ENCODE data around the gene MRPL34.

The MRPL34 gene

GRCh38 chr19:17311455-17312188, 6.0 kb downstream of the MRPL34 start:
- no peaks in the 10 kb centered on the region for H3K9me3 ChIP-seq (ENCODE audit: control insufficient read depth, insufficient read depth, low read length)
- no peaks in the 10 kb centered on the region for H3K27me3 ChIP-seq (ENCODE audit: control insufficient read depth, insufficient read depth, low read length)
- no peak overlapping the region for H3K27ac ChIP-seq (ENCODE audit: low read length)
- no peak overlapping the region for H3K4me3 ChIP-seq (ENCODE audit: low read length)
- no peak for DNase-seq (ENCODE audit: low read depth, low spot score)
- peaks cover 2% of the 10 kb centered on the region for H3K4me1 ChIP-seq (ENCODE audit: control insufficient read depth, insufficient read depth, low read length)
- peaks cover 17% of the 10 kb centered on the region for H3K36me3 ChIP-seq (ENCODE audit: control insufficient read depth, insufficient read depth, low read length)
- no CpG with 5 or more reads among the region's 11 CpGs for WGBS (ENCODE audit: insufficient coverage, insufficient read length)

GRCh38 chr19:17312189-17313113, 6.8 kb downstream of the MRPL34 start:
- H3K27ac ChIP-seq (ENCODE audit: low read length) = no peak overlapping the region
- no CpG with 5 or more reads among the region's 20 CpGs for WGBS (ENCODE audit: insufficient coverage, insufficient read length)
- DNase-seq (ENCODE audit: low read depth, low spot score) = no peak
- H3K36me3 ChIP-seq (ENCODE audit: control insufficient read depth, insufficient read depth, low read length) = peaks cover 17% of the 10 kb centered on the region
- H3K9me3 ChIP-seq (ENCODE audit: control insufficient read depth, insufficient read depth, low read length) = no peaks in the 10 kb centered on the region
- no peak overlapping the region for H3K4me3 ChIP-seq (ENCODE audit: low read length)
- peaks cover 2% of the 10 kb centered on the region for H3K4me1 ChIP-seq (ENCODE audit: control insufficient read depth, insufficient read depth, low read length)
- no peaks in the 10 kb centered on the region for H3K27me3 ChIP-seq (ENCODE audit: control insufficient read depth, insufficient read depth, low read length)

GRCh38 chr19:17314007-17314593, 8.4 kb downstream of the MRPL34 start:
- Histone ChIP-seq H3K27ac (ENCODE audit: low read length) (no peak overlapping the region), H3K27me3 (ENCODE audit: control insufficient read depth, insufficient read depth, low read length) (no peaks in the 10 kb centered on the region), H3K9me3 (ENCODE audit: control insufficient read depth, insufficient read depth, low read length) (no peaks in the 10 kb centered on the region), H3K4me3 (ENCODE audit: low read length) (no peak overlapping the region), H3K4me1 (ENCODE audit: control insufficient read depth, insufficient read depth, low read length) (peaks cover 2% of the 10 kb centered on the region), H3K36me3 (ENCODE audit: control insufficient read depth, insufficient read depth, low read length) (peaks cover 20% of the 10 kb centered on the region)
- DNase-seq (ENCODE audit: low read depth, low spot score) = no peak
- WGBS (ENCODE audit: insufficient coverage, insufficient read length) = no CpG with 5 or more reads among the region's 19 CpGs

DNA sequence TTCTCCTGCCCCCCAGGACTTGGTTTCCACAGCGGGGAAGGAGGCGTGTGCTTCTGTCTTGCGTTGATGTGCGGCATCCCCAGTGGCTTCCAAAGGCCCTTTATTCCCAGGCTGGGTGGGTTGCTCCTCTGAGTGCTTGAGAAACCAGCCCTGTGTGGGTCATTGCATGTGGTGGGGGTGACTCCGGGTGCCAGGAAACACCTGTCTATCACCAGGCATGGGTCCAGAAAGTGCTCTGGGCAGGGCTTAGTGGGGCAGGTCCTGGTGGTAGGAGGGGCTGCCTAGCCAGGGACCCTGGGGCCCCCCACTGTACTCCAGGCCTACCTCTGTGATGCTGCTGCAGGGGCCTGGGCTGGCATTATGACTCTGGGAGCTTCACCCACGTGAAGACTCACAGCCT, 13.3 kb downstream of the MRPL34 start:
- Histone ChIP-seq H3K36me3 (ENCODE audit: control insufficient read depth, insufficient read depth, low read length) (peaks cover 31% of the 10 kb centered on the region), H3K9me3 (ENCODE audit: control insufficient read depth, insufficient read depth, low read length) (no peaks in the 10 kb centered on the region), H3K27ac (ENCODE audit: low read length) (no peak overlapping the region), H3K27me3 (ENCODE audit: control insufficient read depth, insufficient read depth, low read length) (no peaks in the 10 kb centered on the region), H3K4me1 (ENCODE audit: control insufficient read depth, insufficient read depth, low read length) (no peaks in the 10 kb centered on the region), H3K4me3 (ENCODE audit: low read length) (no peak overlapping the region)
- no CpG with 5 or more reads among the region's 6 CpGs for WGBS (ENCODE audit: insufficient coverage, insufficient read length)
- DNase-seq (ENCODE audit: low read depth, low spot score) = no peak

DNA sequence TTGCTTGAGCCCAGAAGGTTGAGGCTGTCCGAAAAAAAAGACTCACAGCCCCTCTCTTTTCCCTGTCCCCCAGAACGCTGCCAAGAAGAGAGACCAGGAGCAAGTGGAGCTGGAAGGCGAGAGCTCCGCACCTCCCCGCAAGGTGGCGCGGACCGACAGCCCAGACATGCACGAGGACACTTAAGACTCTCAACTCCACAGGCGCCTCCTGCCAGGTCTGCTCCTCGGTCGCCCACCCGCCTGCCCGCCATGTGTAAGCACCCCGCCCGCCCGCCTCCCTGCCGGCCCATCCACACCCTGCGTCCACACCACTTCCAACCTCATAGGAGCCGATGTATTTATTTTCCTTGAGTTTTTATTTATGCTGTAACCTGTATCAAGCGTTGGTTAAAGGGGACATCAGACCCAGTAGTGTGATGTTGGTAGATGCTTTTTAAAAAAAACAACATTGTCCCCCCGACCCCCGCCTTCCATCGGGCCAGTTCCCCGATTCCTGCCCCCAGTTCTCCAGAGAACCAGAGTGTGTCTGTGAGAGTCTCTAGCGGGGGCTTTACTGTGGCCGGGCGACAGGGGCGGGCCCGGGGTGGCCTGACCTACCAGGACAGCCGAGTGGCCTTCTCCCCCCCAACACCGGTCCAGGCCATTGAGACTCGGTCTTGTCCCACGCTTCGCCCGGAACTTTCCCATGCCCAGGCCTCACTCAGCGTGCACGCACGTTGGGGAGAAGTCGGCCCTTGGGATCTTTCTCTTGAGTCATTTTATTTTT, 14.0 kb downstream of the MRPL34 start:
- DNase-seq (ENCODE audit: low read depth, low spot score) = no peak
- H3K4me1 ChIP-seq (ENCODE audit: control insufficient read depth, insufficient read depth, low read length) = no peaks in the 10 kb centered on the region
- H3K27me3 ChIP-seq (ENCODE audit: control insufficient read depth, insufficient read depth, low read length) = no peaks in the 10 kb centered on the region
- H3K4me3 ChIP-seq (ENCODE audit: low read length) = no peak overlapping the region
- H3K36me3 ChIP-seq (ENCODE audit: control insufficient read depth, insufficient read depth, low read length) = peaks cover 25% of the 10 kb centered on the region
- no peak overlapping the region for H3K27ac ChIP-seq (ENCODE audit: low read length)
- WGBS (ENCODE audit: insufficient coverage, insufficient read length) = no CpG with 5 or more reads among the region's 40 CpGs
- H3K9me3 ChIP-seq (ENCODE audit: control insufficient read depth, insufficient read depth, low read length) = no peaks in the 10 kb centered on the region

DNA sequence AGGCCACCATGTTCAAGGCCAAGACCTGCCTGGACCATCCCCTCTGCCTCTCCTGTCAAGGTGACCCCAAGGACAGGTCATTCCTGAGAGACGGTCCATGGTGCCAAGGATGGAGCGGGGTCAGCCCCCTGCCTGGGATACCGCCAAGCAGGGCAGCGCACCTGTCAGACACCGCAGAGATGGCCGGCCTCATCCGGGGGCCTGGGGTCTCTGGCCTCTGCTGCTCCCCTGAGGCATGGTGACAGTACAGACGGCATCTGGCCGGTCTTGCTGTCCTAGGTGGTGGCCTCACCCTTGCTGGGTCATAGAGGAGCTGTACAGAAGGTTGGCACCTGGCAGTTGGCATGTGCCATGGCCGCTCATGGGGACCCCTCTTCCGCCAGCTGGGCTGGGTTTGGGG, 14.8 kb downstream of the MRPL34 start:
- no peak overlapping the region for H3K27ac ChIP-seq (ENCODE audit: low read length)
- no CpG with 5 or more reads among the region's 11 CpGs for WGBS (ENCODE audit: insufficient coverage, insufficient read length)

DNA sequence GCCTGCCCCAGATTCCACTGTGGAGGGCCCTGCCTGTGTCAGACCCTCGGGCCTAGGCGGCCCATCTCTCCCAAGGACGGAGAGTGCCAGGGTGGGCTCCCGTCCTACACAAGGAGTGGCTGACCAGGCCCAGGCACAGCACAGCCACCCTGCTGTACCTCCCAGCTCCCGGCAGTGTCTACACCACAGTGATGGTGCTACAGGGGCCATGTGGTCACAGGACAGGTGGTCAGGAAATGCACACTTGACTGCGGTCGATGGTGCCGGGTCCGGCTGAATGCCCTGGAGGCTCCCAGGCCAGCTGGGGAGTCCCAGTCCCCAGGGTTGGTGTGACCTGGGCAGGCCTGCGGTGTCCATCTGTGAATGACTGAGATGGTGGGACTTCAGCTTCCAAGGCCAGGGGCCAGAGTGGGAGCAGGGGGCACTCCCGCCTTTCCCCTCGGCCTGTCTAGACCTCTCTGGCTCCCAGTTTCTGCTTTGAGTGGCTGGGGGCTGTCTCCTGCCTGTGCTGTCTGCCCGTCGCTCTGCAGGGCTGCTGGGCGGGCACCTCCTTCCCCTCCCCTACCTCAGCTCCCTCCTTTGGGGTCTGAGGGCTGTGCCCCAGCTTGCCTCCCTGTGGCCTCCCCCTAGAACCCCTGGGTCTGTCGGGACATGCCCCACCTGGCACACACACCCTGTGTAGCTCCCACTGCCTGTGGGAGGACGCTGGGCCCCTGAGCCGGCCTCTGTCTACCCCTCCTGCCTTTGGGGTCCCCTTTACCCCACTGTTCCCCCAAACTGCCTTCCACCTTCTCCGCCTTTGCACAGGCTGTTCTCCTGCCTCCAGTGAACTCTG, 16.2 kb downstream of the MRPL34 start:
- H3K4me1 ChIP-seq (ENCODE audit: control insufficient read depth, insufficient read depth, low read length) = peaks cover 3% of the 10 kb centered on the region; the same call in 1 of the 2 replicates
- WGBS (ENCODE audit: insufficient coverage, insufficient read length) = no CpG with 5 or more reads among the region's 19 CpGs
- peaks cover 19% of the 10 kb centered on the region for H3K36me3 ChIP-seq (ENCODE audit: control insufficient read depth, insufficient read depth, low read length)

More for the DNA sequence above, 14.8 kb downstream of the MRPL34 start:
- H3K4me3 ChIP-seq (ENCODE audit: low read length) = no peak overlapping the region
- no peaks in the 10 kb centered on the region for H3K27me3 ChIP-seq (ENCODE audit: control insufficient read depth, insufficient read depth, low read length)
- H3K9me3 ChIP-seq (ENCODE audit: control insufficient read depth, insufficient read depth, low read length) = no peaks in the 10 kb centered on the region
- H3K36me3 ChIP-seq (ENCODE audit: control insufficient read depth, insufficient read depth, low read length) = peaks cover 26% of the 10 kb centered on the region
- no peaks in the 10 kb centered on the region for H3K4me1 ChIP-seq (ENCODE audit: control insufficient read depth, insufficient read depth, low read length)
- DNase-seq (ENCODE audit: low read depth, low spot score) = no peak

GRCh38 chr19:17322854-17323253, 17.2 kb downstream of the MRPL34 start:
- DNase-seq (ENCODE audit: low read depth, low spot score) = no peak
- no peak overlapping the region for H3K27ac ChIP-seq (ENCODE audit: low read length)
- peaks cover 19% of the 10 kb centered on the region for H3K36me3 ChIP-seq (ENCODE audit: control insufficient read depth, insufficient read depth, low read length)
- H3K9me3 ChIP-seq (ENCODE audit: control insufficient read depth, insufficient read depth, low read length) = no peaks in the 10 kb centered on the region
- H3K27me3 ChIP-seq (ENCODE audit: control insufficient read depth, insufficient read depth, low read length) = no peaks in the 10 kb centered on the region
- H3K4me1 ChIP-seq (ENCODE audit: control insufficient read depth, insufficient read depth, low read length) = peaks cover 8% of the 10 kb centered on the region
- WGBS (ENCODE audit: insufficient coverage, insufficient read length) = no CpG with 5 or more reads among the region's 10 CpGs
- H3K4me3 ChIP-seq (ENCODE audit: low read length) = no peak overlapping the region

More for the DNA sequence above, 16.2 kb downstream of the MRPL34 start:
- no peak overlapping the region for H3K27ac ChIP-seq (ENCODE audit: low read length)
- no peaks in the 10 kb centered on the region for H3K9me3 ChIP-seq (ENCODE audit: control insufficient read depth, insufficient read depth, low read length)
- no peak for DNase-seq (ENCODE audit: low read depth, low spot score)
- H3K4me3 ChIP-seq (ENCODE audit: low read length) = no peak overlapping the region
- H3K27me3 ChIP-seq (ENCODE audit: control insufficient read depth, insufficient read depth, low read length) = no peaks in the 10 kb centered on the region

DNA sequence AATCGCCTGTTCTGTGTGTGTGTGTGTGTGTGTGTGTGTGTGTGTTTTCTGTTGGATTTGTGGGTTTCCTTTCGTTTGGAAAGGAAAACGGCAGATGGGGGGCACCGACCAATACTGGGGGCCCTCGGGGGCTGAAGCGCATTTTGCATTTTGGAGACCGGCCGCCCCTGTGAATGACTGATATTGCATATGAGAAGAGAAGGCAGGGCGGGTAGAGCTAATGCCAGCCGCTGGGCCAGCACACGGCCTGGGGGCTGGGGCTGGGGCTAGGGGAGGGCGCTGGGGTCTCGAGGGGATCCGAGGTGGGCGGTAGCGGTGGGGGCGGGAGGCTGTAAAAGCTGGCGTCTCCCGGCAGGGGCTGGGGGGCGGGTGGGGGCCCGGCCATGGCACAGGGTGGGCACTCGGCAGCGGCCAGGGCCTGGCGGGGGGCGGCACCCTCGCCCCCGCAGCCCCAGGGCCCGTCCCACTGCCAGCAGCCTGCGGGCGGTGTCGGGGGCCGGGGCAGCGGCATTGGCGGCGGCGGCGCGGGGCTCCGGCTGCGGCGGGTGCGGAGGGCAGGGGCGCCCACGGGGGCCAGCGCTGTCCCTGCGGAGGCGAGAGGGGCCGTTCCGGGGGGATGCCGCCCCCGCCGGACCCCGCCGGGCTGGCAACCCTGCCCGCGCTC, 17.8 kb downstream of the MRPL34 start:
- Histone ChIP-seq H3K4me1 (ENCODE audit: control insufficient read depth, insufficient read depth, low read length) (peaks cover 8% of the 10 kb centered on the region), H3K9me3 (ENCODE audit: control insufficient read depth, insufficient read depth, low read length) (no peaks in the 10 kb centered on the region), H3K27me3 (ENCODE audit: control insufficient read depth, insufficient read depth, low read length) (no peaks in the 10 kb centered on the region), H3K4me3 (ENCODE audit: low read length) (no peak overlapping the region), H3K36me3 (ENCODE audit: control insufficient read depth, insufficient read depth, low read length) (peaks cover 19% of the 10 kb centered on the region), H3K27ac (ENCODE audit: low read length) (no peak overlapping the region)
- DNase-seq (ENCODE audit: low read depth, low spot score) = no peak
- no CpG with 5 or more reads among the region's 56 CpGs for WGBS (ENCODE audit: insufficient coverage, insufficient read length)
